GM19035 (cell line): ENCODE data around the gene ULBP1.
"Not testable (repeated sequence)": the region's sequence is repeated elsewhere in the genome, so short reads cannot be mapped to it uniquely, and the experiment has no call there.

Source experiments
- ATAC-seq: cut with Tn5 transposase; IDR thresholded peaks from one replicate; pipeline ENCODE4 v1.9.1; 2021; ENCODE audit not compliant: unreplicated experiment

Gene ULBP1

DNA sequence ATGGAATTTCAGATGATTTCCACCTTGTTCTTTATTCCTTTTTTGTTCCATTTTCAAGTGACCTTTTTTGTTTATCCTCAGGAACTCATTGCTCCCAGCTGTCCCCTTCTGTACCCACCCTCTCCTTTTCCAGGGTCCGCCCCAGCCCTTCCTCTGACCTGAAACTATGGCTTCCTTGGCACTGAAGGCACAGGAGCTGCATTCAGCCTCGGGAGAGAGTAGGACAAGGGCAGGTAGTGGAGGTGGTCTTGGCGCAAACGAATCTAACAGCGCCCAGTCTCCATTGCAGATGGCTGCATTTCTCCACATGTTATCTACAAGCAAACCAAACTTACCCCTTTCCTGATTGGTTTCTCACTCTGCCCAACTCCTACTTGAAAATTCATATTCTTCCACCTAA is 30.7 kb upstream of the ULBP1 start:
- no peak for ATAC-seq

DNA sequence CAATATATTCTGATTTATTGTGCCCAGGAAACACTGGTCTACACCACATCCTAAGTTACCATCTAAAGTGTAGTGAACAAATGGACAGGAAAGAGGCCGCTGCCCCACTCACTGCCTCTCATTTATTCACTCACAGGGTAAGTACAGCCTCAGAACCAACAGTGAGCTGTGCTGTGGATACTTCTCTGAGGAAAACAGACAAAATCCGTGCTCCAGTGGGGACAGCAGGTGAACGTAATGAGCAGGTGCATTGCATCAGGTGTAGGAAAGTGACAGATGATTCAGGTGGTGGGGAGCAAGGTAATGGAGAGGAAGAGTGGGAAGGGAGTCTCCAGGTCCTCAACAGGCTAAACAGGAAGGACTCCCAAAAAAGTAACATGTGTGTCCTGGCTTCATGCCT is 30.3 kb upstream of the ULBP1 start:
- no peak for ATAC-seq

DNA sequence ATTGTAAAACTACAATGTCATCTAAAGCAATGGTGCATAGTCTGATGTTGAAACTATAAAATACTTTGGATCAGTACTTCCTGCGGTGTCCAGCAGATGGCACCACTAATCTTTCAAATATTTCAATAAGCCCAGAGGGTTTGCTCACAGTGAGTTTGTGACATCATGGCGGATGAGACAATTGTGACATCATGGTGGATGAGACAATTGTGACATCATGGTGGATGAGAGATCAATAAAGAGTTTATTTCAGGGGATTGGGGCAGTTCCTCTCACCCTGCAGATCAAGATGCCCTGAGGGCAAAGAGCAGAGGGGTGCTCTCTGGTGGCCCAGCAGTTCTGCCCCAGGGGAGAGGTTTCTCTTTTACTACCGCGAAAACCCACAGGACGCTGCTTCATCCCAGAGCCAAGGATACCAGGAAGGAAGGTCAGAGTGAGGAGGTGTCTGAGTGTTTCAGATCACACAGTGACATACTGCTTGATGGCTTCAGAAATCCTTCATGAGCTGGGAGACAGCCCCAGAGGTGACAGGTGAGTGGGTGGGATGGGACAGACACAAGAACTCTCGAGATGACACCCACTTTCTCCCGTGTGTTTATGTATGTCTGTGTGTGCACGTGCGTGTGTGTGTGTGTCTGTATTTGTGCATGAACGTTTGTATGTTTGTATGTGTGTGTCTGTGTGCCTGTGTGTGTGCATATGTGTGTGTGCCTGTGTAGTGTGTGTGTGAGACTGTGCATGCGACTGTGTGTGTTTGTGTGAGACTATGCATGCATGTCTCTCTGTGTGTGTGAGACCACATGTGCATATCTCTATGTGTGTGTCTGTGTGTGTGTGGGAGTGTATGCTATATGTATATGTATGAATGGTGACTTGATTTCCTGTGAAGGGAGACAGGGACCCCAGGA is 29.2 kb upstream of the ULBP1 start:
- no peak for ATAC-seq

DNA sequence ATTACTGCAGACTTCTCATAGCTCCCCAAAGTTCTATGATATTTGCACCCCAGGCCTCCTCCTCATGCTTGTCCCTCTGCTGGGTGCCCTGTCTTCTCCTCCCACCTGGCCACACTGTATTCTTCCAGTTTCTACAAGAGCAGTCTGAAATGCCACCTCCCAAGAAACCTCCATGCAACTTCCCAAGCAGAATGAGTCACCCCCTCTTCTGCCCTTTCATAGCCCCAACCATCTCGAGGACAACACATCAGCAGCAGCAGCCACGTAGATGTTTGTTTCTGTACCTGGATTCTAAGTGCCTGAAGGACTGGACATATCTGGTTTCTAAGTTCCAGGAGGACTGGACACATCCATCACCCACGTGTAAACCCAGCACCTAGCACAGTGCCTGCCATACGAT is 28.5 kb upstream of the ULBP1 start:
- ATAC-seq, result no peak

DNA sequence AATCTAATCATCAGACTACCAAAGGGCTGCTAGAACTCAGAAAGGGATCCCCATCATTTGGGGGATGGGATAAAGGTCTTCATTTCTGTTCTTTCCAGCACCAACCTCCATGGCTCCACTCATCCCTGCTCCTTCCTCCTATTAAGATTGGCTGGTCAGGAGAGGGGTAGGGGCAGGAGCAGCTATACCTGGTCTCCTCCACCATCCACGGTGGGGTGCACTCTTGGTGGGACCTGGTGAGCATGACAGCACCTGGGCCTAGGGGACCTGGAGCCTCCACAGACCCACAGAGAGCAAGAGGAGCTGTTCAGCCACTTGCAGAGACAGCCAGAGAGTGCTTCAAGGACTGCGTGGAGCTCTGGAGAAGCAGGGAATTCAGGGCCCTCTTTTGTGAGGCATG is 28.1 kb upstream of the ULBP1 start:
- no peak for ATAC-seq

DNA sequence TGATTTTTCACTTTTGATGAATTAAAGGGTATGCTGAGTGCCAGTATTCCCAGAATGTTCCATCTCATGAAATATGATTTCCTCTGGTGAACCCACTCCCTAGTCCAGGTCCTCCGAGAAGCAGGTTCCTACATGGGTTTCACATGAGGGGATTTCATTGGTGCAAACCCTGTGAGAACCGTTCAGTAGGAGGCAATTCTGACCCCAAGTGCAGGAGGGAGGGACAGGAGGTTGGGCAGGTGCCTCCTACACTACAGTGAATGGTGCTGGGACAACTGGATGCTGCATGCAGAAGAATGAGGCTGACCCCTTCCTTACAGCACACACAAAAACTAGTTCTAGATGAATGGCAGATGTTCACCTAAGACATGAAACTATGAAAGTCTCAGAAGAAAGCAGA is 27.0 kb upstream of the ULBP1 start:
- no peak for ATAC-seq

DNA sequence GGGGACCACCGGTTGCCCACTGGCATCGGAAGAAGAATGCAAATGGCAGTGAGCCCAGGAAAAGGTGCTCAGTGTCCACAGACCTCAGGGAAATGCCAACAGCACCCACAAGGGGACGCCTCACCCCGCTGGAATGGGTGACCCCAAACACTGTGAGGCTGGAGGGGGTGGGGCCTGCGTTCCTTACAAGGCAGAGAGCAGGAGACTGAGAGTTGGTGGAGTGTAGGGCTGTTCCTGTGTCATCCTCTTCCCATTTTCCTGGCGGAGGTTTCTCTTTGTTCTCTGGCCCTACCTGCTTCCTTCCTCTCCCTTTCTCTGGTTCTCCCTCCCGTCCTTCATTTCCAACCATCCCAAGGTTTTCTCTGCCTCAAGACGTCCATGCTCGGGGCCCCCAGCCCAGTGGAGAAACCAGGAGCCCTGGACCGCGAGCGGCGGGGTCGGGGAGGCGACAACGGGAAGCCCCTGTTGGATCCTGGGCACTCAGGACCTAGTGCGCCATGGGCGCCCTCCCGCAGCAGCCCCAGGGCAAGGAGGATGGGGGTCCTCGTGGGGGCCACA is 25.7 kb upstream of the ULBP1 start:
- not testable (repeated sequence) for ATAC-seq

DNA sequence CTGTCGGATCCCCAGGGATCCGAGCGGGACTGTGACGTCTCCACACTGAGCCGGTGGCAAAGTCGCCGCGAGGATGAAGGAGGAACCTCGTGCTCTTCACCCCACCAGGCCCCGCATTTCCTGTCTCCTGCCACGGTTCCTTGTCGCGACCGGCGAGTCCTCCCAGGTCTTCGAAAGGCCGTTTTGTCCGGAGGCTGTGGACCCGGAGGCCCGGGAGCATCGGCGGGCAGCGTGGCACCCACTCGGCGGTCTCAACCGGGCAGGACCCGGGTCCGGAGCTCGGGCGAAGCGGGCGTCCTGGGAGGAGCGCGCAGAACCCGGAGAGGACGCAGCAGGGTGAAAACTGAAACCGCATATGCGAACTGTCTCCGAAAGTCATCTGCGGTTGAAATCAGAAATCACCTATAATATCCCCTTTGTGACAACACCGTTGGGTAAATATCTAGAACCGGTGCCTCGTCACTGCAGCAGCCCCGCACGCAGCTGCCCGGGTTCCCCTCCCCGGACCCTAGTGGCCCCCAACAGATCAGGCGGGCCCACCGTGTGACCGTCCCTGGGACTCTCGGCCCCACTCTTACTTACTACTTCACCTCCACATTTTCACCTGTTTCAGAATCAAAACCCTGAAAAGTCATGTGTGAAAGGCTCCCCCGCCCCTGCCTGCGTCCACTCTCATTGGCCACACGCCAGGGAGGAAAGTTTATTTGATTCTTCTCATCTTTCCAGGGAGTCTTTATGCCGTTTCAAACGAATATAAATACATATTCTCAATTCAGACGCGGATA is 25.0 kb upstream of the ULBP1 start:
- ATAC-seq, result peak; percentile 76

DNA sequence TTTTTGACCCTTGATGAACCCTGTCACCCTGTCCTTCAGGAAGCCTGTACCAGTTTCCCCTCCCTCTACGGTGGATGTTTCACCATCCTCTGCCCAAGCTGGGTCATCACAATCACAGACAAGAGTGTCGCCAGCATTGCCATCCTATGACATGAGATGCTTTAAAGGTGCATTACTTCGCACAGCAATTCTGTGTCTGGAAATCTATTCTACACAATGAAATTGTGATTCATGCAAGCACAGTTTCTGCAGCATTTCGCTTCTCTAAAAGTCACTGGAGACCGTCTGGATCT is 24.4 kb upstream of the ULBP1 start:
- ATAC-seq, result no peak

DNA sequence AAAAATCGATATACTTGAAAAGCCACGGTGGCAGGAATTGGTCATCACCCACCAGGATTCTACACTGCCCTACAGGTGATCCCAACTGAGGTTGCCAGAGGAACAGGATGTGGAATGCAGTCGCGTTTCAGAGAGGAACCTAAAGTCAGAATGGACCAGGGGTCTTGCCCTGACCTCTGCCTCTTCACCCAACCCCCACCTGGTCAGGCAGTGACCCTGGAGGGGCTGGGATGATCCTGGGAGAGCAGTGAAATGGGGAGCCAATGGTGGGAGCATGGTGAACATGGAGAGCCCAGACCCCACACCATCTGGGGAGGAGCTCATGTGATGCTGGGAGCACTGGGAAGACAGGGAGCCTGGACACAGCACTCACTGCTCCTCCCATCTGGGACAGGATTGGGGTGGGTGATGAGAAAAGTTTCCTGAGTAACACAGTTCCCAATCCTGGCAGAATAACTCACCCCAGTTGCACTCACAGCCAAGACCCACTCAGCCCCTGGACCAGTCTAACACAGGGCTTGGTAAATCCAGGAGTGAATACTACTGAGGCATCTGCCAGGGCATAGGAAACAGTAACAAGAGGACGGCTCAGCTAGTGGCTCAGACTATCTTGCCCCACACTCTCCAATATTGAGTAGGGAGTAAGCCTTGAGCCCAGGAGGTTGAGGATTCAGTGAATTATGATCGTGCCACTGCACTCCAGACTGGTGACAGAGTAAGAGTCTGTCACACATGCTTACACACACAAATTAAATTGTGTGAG is 23.7 kb upstream of the ULBP1 start:
- ATAC-seq, result no peak

DNA sequence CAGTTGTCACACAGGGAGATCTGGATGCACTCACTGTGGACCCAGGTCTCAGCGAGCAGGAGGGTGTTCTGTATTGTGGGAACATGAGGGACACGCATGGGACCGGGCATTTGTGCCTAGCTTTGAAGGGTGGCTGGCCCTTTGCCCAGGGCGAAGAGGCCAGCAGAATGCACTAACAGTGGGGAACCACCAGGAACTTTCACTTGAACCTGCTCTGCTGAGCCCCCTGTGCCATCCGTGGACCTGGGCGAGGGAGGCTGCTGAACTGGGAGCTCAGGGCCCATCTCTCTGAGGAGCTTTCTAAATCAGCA is 23.1 kb upstream of the ULBP1 start:
- no peak for ATAC-seq

DNA sequence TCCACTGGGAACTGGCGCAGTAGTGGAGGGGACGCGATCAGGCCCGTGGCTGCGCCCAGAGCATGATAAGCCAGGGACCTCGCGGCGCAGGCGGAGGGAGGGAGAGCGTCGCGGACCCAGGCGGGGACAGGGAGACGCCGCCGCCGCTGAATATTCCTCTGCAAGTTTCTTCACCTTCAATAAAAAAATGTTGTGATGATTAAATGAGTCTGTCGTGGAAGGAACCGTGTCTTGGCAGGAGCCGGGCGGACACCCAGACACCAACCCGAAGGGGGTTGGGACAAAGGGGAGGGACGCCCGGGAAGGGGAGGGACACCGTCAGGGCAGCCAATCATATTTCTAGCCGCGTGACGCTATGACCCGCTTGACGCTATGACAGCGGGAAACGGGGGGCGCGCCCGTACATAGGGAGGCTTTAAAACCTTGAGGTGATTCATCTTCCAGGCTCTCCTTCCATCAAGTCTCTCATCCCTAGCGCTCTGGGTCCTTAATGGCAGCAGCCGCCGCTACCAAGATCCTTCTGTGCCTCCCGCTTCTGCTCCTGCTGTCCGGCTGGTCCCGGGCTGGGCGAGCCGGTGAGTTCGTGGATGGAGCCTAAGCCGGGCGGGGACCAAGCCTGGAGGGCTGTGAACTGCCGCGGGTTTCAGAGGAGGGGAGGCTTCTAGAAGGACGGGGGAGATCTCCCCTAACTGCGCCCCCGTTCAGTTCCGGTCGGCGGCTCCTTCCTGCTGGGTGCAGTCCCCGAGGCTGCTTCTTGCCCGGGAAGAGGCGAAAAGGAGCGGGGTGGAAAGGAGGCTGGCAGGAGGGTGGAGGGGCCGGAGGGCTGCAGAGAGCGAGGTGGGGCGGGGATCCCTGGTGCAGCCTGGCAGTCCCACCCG is 21.9 kb upstream of the ULBP1 start, which contains the start of gene ULBP2:
TSS of gene ULBP2 (plus strand) at position 432 of the 878 bp plus-strand sequence. CDS start at position 491, 59 bp downstream.
- no peak for ATAC-seq

DNA sequence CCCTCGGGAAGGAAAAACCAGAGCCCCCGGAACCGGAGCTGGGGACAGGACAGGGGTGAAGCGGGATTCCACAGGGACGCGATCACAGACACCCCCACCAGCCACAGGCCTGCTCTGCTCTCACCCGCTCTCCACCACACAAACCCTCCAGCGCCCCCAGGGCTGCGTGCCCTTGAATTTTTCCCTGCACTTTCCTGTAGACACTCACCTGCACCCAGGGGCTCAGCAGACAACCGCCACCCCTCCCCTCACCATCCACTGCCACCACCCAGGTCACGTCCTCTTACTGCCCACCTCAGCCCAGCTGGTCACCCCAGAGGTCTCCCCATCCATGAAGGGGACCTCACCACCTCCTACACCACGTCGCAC is 21.3 kb upstream of the ULBP1 start:
- ATAC-seq, result no peak

DNA sequence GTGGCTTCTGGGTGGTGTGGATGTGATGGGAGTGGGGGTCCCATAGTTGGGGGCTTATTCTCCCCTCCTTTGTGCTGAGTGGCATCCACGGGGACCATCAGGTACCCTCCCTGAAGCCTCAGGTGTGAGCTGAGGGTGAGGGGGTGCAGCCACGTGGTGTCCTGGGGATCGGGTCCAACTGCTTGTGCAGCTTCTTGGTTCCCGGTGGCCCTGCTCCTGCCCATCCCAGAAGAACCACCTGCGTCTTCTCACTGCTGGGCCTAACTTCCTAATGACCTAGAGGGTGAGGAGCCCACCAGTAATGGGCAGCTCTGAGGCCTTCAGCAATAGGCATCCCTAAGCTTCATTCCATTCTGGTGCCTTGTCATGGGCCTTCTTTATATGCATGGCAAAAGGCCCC is 20.4 kb upstream of the ULBP1 start:
- not testable (repeated sequence) for ATAC-seq

DNA sequence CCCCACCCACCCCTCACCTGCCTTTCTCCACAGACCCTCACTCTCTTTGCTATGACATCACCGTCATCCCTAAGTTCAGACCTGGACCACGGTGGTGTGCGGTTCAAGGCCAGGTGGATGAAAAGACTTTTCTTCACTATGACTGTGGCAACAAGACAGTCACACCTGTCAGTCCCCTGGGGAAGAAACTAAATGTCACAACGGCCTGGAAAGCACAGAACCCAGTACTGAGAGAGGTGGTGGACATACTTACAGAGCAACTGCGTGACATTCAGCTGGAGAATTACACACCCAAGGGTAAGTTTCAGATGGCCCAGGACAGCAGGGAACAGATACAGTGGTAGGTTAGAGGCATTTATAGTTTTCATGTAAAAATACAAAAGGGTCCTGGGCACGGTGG is 18.5 kb upstream of the ULBP1 start:
- ATAC-seq, result not testable (repeated sequence)

DNA sequence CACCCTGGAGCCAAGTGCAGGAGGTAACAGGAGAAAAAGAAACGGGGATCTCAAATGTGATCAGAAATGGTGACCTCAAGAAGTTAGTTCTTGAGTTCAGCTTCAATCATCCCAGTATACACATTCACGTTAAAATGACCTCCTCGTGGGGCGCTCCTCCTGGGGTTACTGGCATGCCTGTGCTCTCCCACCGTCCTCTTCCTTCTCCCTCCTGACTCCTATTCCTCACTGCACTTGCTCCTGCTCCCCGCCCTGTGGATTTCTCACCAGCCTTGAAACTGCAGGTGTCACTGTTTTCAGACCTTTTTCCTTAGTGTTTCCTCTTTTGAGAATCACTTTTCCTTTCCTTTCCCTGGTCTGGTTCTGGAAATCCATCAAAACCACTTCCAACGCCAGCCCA is 17.1 kb upstream of the ULBP1 start:
- ATAC-seq, result not testable (repeated sequence)

DNA sequence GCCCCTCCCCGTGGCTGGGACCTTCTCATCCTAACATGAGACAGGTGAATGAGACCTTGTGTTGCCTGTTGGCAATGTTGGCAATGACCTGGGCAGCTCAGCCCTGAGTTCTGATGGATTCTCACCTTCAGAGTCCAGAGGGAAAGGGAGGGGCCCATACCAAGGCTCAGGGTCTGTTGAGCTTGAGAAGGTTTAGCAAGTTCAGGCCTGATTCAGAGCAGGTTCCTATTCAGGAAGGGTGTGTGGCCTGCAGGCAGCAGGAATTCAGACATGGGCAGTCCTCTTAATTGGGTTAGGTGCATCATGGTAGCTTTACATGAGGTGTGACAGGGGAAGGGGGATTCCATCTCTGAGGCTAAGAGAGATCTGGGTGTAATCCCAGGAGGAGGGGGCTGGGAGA is 16.2 kb upstream of the ULBP1 start:
- ATAC-seq, result not testable (repeated sequence)

DNA sequence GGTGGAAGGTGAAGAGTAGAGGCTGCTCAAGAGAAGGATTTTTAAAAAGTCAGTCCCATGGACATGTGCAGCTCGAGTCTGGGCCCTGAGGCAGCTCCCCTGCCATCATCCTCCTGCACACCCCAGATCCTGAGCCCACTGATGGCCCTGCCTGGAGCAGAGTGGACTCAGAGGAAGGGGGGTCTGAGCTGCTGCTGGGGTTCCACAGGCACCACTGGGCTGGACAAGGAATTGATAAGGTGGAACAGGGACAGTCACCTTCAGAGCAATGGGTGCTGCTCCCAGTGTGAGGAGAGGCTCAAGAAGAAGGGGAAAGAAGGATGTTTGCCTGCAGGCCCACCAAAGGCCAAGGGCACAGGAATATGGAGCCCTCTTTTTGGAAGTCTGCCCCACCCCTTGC is 15.7 kb upstream of the ULBP1 start:
- ATAC-seq, result no peak

DNA sequence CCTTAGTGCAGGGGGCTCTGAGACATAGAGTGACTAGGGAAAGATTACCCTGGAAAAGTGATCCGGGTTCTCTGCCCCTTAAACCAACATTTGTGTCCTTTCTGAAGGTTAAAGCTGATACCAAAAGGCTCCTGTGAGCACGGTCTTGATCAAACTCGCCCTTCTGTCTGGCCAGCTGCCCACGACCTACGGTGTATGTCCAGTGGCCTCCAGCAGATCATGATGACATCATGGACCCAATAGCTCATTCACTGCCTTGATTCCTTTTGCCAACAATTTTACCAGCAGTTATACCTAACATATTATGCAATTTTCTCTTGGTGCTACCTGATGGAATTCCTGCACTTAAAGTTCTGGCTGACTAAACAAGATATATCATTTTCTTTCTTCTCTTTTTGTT is 15.1 kb upstream of the ULBP1 start:
- ATAC-seq, result no peak

DNA sequence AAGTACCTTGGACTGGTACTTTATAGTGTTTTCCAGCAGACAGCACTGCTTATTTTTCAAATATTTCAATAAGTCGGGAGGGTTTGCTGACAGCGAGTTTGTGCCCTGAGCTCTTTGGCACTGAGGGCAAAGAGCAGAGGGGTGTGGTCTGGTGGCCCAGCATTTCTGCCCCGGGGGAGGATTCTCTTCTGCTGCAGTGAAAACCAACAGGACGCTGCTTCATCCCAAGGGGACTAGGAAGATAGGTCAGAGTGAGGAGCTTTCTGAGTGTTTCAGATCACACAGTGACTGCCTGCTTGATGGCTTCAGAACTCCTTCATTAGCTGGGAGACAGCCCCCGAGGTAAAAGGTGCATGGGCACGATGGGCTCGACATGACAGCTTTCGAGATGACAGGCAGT is 13.3 kb upstream of the ULBP1 start:
- ATAC-seq, result no peak

DNA sequence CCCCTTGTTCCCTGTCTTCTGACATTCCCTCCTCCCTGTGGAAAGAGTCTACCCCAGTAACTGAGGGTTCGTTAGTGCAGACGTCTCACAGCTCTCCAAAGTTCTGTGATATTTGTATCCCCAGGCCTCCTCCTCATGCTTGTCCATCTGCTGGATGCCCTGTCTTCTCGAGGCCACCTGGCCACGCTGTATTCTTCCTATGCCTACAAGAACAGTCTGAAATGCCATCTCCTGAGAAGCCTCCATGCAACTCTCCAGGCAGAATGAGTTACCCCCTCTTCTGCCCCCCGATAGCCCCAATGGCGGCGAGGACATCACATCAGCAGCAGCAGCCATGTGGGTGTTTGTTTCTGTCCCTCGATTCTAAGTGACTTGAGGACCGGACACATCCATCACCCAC is 12.6 kb upstream of the ULBP1 start:
- no peak for ATAC-seq
